HepG2 (cell line): ENCODE results near the gene SGSH. TPM values are rescaled to one million over a fixed set of nuclear protein-coding genes. Genes with fewer than 3 reads are reported as not detected.
A peak's percentile ranks its signal among the peaks of the same experiment; 100 is the strongest.

Experiments
- CERS6 ChIP-seq: sonication (generic); formaldehyde crosslinking; IDR thresholded peaks from 2 replicates; pipeline ENCODE4 v1.5.0; 2020; ENCODE audit warnings: missing genetic modification reagents
- CTCF ChIP-seq: sonication (generic); formaldehyde crosslinking; IDR thresholded peaks from 2 replicates; pipeline ENCODE4 v1.5.0; 2020; ENCODE audit warnings: mild to moderate bottlenecking, missing genetic modification reagents, moderate library complexity
- DDIT3 ChIP-seq: sonication (generic); formaldehyde crosslinking; IDR thresholded peaks from 2 replicates; pipeline ENCODE4 v1.4.0; 2020; ENCODE audit warnings: mild to moderate bottlenecking, missing genetic modification reagents
- DNMT3B ChIP-seq: conservative IDR thresholded peaks from 2 replicates; pipeline ENCODE4 v1.6.1; 2016; ENCODE audit warnings: missing biosample characterization, control low read depth
- FOXP1 ChIP-seq, 2 experiments: fragments of 450-650 bp in 1 of 2; IDR thresholded peaks; 2 replicates each; pipeline ENCODE4 v1.6.1; 2017 to 2018; ENCODE audit warnings: antibody characterized with exemption in 1 of 2
- NFE2L2 ChIP-seq: fragments of 150-350 bp; IDR thresholded peaks from 2 replicates; pipeline ENCODE4 v1.6.1; 2014; ENCODE audit warnings: low read length
- TBP ChIP-seq: sonication (generic); formaldehyde crosslinking; IDR thresholded peaks from 2 replicates; pipeline ENCODE4 v1.5.0; 2020; ENCODE audit warnings: missing genetic modification reagents
- TFDP1 ChIP-seq: IDR thresholded peaks from 2 replicates; pipeline ENCODE4 v1.6.1; 2016; ENCODE audit warnings: missing compliant biosample characterization, missing genetic modification reagents, borderline replicate concordance
- TGIF2 ChIP-seq: IDR thresholded peaks from 2 replicates; pipeline ENCODE4 v1.6.1; 2016; ENCODE audit warnings: control low read depth, missing compliant biosample characterization
- ZBTB21 ChIP-seq: sonication (generic); formaldehyde crosslinking; IDR thresholded peaks from 2 replicates; pipeline ENCODE4 v1.4.0; 2020; ENCODE audit warnings: missing genetic modification reagents
- ZBTB7A ChIP-seq: sonication (generic); formaldehyde crosslinking; IDR thresholded peaks from 2 replicates; pipeline ENCODE4 v1.8.0; 2022; ENCODE audit warnings: mild to moderate bottlenecking, missing genetic modification reagents
- ZNF160 ChIP-seq: sonication (generic); formaldehyde crosslinking; IDR thresholded peaks from 2 replicates; pipeline ENCODE4 v1.8.0; 2022; ENCODE audit warnings: mild to moderate bottlenecking, inconsistent platforms, missing genetic modification reagents
- ZNF335 ChIP-seq: sonication (generic); formaldehyde crosslinking; IDR thresholded peaks from 2 replicates; pipeline ENCODE4 v1.4.0; 2020; ENCODE audit warnings: missing genetic modification reagents
- ZNF510 ChIP-seq: sonication (generic); formaldehyde crosslinking; IDR thresholded peaks from 2 replicates; pipeline ENCODE4 v1.4.0; 2020; ENCODE audit warnings: low read depth, mild to moderate bottlenecking, missing genetic modification reagents
- ZNF549 ChIP-seq: sonication (generic); formaldehyde crosslinking; IDR thresholded peaks from 2 replicates; pipeline ENCODE4 v1.5.0; 2020; ENCODE audit warnings: missing genetic modification reagents
- ZNF589 ChIP-seq: sonication (generic); formaldehyde crosslinking; conservative IDR thresholded peaks from 2 replicates; pipeline ENCODE4 v1.8.0; 2022; ENCODE audit warnings: mild to moderate bottlenecking, moderate library complexity, missing genetic modification reagents
- ZNF720 ChIP-seq: sonication (generic); formaldehyde crosslinking; IDR thresholded peaks from 2 replicates; pipeline ENCODE4 v1.4.0; 2020; ENCODE audit warnings: missing genetic modification reagents
- polyA plus RNA-seq, 8 experiments: library from polyadenylated mRNA; depleted of rRNA in 3 of 8; stranded (reverse) in 7 of 8; unstranded in 1 of 8; fragments of >200 nt; fragmentation: Illumina TruSeq in 4 of 8; extraction: Trizol in 4 of 8; gene quantifications; 2 replicates each; pipeline versions ENCODE4 v1.2.1 to v1.2.3, GENCODE V29; 2011 to 2016; ENCODE audit warnings: low read depth in 4 of 8, missing spikeins in 1 of 8, mixed read lengths in 1 of 8; ENCODE audit not compliant: insufficient read depth in 1 of 8
- total RNA-seq, 5 experiments: library from RNA; depleted of rRNA; stranded (reverse); fragments of >200 nt; fragmentation: Illumina TruSeq; extraction: Trizol; gene quantifications; 2 replicates each; pipeline ENCODE4 v1.2.3, GENCODE V29; 2016; ENCODE audit warnings: low read depth in 1 of 5
- TF ChIP-seq, protein P1 (sequence below): sonication (generic); formaldehyde crosslinking; IDR thresholded peaks from 2 replicates; pipeline ENCODE4 v1.5.0; 2020; ENCODE audit warnings: mild to moderate bottlenecking, missing genetic modification reagents
- TF ChIP-seq, protein P2 (sequence below): fragments of 450-650 bp; IDR thresholded peaks from 2 replicates; pipeline ENCODE4 v1.6.1; 2017

SGSH gene
- total and polyA plus RNA-seq, 2 of the 13 experiments (the other 11 are each of a cell fraction or from before 2014, with no cell fraction given), result 12.2 to 17.6 TPM

DNA sequence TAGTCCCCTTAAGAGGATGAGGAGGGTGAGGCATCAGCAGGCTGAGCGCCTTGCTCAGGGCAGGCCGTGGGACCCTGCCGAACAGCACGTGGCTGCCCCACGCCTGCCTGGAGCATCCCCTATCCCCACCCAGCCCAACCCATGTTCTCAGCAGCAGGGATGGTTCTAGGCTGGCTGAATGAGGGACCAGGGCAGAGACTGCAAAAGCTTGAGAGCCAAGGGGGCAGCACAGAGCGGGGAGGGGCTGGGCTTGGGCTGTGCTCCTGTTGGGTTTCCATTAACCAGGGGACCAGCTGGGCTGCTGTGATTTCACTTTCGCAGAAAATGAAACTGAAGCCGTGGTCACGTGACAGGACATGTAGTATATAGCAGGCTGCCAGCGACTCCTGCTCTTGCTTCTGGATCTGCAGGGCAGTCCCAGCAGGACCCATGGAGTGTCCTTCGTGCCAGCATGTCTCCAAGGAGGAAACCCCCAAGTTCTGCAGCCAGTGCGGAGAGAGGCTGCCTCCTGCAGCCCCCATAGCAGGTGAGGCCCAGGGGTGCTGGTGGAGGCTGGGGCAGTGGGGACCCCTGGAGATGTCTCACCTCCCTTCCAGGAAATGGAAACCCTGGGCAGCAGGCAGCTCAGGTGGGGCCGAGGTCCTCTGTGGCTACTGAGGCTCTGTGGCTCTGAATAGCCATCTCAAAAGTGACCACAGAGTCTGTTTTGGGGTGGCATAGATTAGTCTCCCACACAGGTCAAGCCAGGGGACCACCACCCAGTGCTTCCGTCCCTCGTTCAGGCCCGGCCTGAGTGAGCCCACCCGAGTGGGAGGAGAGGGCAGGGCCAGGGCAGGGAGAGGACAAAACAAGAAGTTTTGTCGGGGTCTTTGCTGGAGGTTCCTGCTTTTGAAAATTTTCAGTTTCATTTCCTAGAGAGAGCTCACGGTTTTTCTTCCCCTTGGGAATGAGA lies 43.4 kb upstream of the SGSH start (continued):
- TF ChIP-seq, protein P1, sequence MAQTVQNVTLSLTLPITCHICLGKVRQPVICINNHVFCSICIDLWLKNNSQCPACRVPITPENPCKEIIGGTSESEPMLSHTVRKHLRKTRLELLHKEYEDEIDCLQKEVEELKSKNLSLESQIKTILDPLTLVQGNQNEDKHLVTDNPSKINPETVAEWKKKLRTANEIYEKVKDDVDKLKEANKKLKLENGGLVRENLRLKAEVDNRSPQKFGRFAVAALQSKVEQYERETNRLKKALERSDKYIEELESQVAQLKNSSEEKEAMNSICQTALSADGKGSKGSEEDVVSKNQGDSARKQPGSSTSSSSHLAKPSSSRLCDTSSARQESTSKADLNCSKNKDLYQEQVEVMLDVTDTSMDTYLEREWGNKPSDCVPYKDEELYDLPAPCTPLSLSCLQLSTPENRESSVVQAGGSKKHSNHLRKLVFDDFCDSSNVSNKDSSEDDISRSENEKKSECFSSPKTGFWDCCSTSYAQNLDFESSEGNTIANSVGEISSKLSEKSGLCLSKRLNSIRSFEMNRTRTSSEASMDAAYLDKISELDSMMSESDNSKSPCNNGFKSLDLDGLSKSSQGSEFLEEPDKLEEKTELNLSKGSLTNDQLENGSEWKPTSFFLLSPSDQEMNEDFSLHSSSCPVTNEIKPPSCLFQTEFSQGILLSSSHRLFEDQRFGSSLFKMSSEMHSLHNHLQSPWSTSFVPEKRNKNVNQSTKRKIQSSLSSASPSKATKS (CRISPR knock-in tag), result no peak
- no peak for TF ChIP-seq TFDP1 (CRISPR knock-in tag)
- no peak for TF ChIP-seq ZBTB7A (CRISPR knock-in tag)
- TF ChIP-seq ZNF335 (CRISPR knock-in tag), result no peak
- no peak for TF ChIP-seq ZBTB21 (CRISPR knock-in tag)
- TF ChIP-seq DDIT3 (CRISPR knock-in tag), result no peak
- TF ChIP-seq ZNF589 (CRISPR knock-in tag), result no peak
- TF ChIP-seq NFE2L2, result peak; percentile 9; the same call in 1 of the 2 replicates
- no peak for TF ChIP-seq TBP (CRISPR knock-in tag)
- 0 out of 2 replicates have a peak, but pooled peaks have one; percentile 66 for TF ChIP-seq DNMT3B (CRISPR knock-in tag)
- no peak for TF ChIP-seq ZNF510
- no peak for TF ChIP-seq FOXP1 (IDR thresholded peaks at IDR 0.05)
- TF ChIP-seq FOXP1 (CRISPR knock-in tag; IDR thresholded peaks at IDR 0.05), result no peak
- TF ChIP-seq, protein P2, sequence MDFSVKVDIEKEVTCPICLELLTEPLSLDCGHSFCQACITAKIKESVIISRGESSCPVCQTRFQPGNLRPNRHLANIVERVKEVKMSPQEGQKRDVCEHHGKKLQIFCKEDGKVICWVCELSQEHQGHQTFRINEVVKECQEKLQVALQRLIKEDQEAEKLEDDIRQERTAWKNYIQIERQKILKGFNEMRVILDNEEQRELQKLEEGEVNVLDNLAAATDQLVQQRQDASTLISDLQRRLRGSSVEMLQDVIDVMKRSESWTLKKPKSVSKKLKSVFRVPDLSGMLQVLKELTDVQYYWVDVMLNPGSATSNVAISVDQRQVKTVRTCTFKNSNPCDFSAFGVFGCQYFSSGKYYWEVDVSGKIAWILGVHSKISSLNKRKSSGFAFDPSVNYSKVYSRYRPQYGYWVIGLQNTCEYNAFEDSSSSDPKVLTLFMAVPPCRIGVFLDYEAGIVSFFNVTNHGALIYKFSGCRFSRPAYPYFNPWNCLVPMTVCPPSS, result no peak
- TF ChIP-seq ZNF720, result no peak
- TF ChIP-seq ZNF549 (CRISPR knock-in tag), result no peak
- peak; percentile 71 for TF ChIP-seq CTCF (CRISPR knock-in tag)
- no peak; the same call in 1 of the 2 replicates for TF ChIP-seq CERS6 (CRISPR knock-in tag)
- 0 out of 2 replicates have a peak, but pooled peaks have one; percentile 52 for TF ChIP-seq TGIF2
- peak; percentile 57; the same call in 1 of the 2 replicates for TF ChIP-seq ZNF160
